SK-N-SH (cell line): ENCODE data around the gene KCTD19.

Experiments used
- CTCF ChIP-seq: fragments of 200-600 bp; sonication (generic); IDR thresholded peaks from 2 replicates; pipeline ENCODE4 v1.6.1; 2017; ENCODE audit warnings: antibody characterized with exemption, mild to moderate bottlenecking, moderate library complexity
- EP300 ChIP-seq, 2 experiments: IDR thresholded peaks; 2 replicates each; pipeline versions ENCODE4 v1.4.0 to v1.6.1; 2012; ENCODE audit warnings: borderline replicate concordance in 1 of 2, low read depth in 1 of 2, low read length in 1 of 2
- GABPA ChIP-seq: IDR thresholded peaks from 2 replicates; pipeline ENCODE4 v1.4.0; 2012; ENCODE audit warnings: low read depth, mild to moderate bottlenecking
- SIN3A ChIP-seq: IDR thresholded peaks from 2 replicates; pipeline ENCODE4 v1.6.1; 2012; ENCODE audit warnings: low read depth, mild to moderate bottlenecking, low read length, moderate library complexity, borderline replicate concordance
- YY1 ChIP-seq: IDR thresholded peaks from 2 replicates; pipeline ENCODE4 v1.4.0; 2012; ENCODE audit warnings: low read depth, mild to moderate bottlenecking
- ZBTB33 ChIP-seq: IDR thresholded peaks from 2 replicates; pipeline ENCODE4 v1.4.0; 2012; ENCODE audit warnings: low read depth, borderline replicate concordance

- no peak for TF ChIP-seq YY1
- TF ChIP-seq EP300 (IDR thresholded peaks at IDR 0.05; ENCODE audit: borderline replicate concordance in 1 of 2, low read depth in 1 of 2, low read length in 1 of 2) = no peak
- peak; percentile 14; the same call in 1 of the 2 replicates for TF ChIP-seq CTCF
- TF ChIP-seq GABPA = no peak
- no peak for TF ChIP-seq ZBTB33
- no peak for TF ChIP-seq SIN3A
These were observed 21.1 kb downstream of the KCTD19 start for GRCh38 chr16:67305216-67306071.
